Transverse colon (tissue), 4 donors: ENCODE measurements around the gene PLIN3.
A peak's percentile ranks its signal among the peaks of the same experiment; 100 is the strongest.

ENCODE experiments used
- EP300 ChIP-seq: sonication (generic); formaldehyde crosslinking; IDR thresholded peaks from one replicate; pipeline ENCODE4 v1.6.1; 2017; ENCODE audit warnings: antibody characterized with exemption, low read depth
- POLR2A ChIP-seq: fragments of 450-650 bp; IDR thresholded peaks from one replicate; pipeline ENCODE4 v1.6.1; 2016; ENCODE audit warnings: antibody characterized with exemption, mild to moderate bottlenecking, moderate library complexity
- POLR2AphosphoS5 ChIP-seq, 3 donors: sonication (generic); formaldehyde crosslinking; IDR thresholded peaks; one replicate each; pipeline ENCODE4 v1.6.1; 2016; ENCODE audit warnings: antibody characterized with exemption in 3 of 3
- TF ChIP-seq, protein P1 (sequence below), 5 experiments: fragments of 200-600 bp in 3 of 5; fragments of 450-650 bp in 2 of 5; sonication (generic) in 3 of 5; IDR thresholded peaks; 1 replicate in 2 of 5; 2 replicates in 3 of 5; pipeline ENCODE4 v1.5.1; 2016 to 2017; ENCODE audit warnings: antibody characterized with exemption in 5 of 5, inconsistent platforms in 3 of 5, mild to moderate bottlenecking in 2 of 5, moderate library complexity in 1 of 5

DNA sequence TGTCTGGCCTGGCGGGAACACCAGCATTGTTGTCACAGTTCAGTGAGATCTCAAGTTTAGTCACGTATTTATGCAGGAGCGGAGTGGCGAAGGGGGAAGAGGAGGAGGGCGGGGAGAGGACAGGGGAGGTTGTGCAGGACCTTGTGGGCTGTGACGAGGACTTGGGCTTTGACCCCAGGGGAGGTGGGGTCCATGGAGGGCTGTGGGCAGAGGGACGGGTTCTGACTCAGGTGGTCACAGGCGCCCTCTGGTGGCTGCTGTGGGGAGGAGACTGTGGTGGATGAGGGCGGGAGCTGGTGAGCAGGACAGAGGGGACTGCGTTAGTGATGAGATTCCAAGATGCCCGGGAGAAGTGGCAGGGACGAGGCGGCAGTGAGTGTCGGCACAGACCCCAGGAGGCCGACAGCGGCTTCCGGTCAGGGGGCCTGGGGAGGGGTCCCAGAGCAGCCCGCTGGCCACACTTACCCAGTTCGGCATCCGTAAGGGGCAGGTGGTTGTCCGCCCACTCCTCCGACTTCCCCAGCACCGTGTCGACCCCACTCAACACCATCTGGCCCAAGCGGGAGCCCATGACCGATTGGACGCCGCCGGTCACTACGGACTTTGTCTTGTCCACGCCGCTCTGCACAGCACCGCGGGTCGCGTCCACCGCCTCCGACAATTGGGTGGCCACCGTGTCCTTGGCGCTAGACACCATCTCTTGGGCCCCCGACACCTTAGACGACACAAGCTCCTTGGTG lies 15.7 kb downstream of the PLIN3 start:
- TF ChIP-seq, protein P1, sequence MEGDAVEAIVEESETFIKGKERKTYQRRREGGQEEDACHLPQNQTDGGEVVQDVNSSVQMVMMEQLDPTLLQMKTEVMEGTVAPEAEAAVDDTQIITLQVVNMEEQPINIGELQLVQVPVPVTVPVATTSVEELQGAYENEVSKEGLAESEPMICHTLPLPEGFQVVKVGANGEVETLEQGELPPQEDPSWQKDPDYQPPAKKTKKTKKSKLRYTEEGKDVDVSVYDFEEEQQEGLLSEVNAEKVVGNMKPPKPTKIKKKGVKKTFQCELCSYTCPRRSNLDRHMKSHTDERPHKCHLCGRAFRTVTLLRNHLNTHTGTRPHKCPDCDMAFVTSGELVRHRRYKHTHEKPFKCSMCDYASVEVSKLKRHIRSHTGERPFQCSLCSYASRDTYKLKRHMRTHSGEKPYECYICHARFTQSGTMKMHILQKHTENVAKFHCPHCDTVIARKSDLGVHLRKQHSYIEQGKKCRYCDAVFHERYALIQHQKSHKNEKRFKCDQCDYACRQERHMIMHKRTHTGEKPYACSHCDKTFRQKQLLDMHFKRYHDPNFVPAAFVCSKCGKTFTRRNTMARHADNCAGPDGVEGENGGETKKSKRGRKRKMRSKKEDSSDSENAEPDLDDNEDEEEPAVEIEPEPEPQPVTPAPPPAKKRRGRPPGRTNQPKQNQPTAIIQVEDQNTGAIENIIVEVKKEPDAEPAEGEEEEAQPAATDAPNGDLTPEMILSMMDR (IDR thresholded peaks at IDR 0.05): peak; percentile 82 to 89 (median 88)
- no peak for TF ChIP-seq POLR2A
- no peak for TF ChIP-seq POLR2AphosphoS5 (IDR thresholded peaks at IDR 0.05)
- TF ChIP-seq EP300: no peak
